Activated naive CD4-positive, alpha-beta T cell treated with Interleukin-2 at 50 U/mL for 16 hours (primary cell): Measurements from ENCODE around the gene C22orf31.

Experiments
- DNase-seq: peaks from one replicate; pipeline ENCODE4 v3.0.0-alpha.2; 2020

Gene C22orf31

DNA sequence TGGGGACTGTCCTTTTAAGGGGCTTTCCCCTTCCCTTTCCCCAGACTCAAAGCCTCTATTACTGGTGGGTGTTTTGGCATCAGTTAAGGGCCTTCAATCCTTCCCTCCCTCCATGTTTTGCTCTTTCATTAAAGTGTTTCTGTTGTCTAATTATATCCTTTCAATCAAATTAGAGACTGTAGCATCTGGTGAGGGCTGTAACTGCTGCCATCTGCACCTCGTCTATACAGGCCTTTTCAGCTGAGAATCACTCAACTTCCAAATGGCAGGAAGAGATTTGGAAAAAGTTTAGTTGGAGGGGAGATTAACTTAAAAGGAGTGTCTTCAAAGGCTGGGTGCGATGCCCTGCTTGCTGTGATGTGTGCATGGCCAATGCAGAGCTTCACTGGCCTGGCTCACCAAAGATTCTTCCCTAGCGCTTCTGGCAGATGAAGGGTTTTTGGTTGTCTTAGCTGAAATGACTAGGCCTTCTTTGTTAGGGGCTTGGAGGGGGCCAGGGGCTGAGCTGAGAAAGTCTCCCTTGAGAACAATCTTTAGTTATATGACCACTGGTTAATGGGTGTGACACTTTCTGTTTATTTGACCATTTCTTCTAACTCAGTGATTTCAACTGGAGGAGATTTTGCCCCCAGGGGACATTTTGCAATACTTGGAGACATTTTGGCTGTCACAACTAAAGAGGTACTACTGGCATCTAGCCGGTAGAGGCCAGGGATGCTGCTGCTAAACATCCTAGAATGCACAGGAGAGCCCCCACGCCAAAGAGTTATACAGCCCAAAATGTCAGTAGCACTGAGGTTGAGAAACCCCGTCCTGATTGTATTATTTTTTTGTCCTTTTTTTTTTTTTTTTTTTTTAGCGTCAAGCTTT lies 18.7 kb upstream of the C22orf31 start:
- no peak for DNase-seq

DNA sequence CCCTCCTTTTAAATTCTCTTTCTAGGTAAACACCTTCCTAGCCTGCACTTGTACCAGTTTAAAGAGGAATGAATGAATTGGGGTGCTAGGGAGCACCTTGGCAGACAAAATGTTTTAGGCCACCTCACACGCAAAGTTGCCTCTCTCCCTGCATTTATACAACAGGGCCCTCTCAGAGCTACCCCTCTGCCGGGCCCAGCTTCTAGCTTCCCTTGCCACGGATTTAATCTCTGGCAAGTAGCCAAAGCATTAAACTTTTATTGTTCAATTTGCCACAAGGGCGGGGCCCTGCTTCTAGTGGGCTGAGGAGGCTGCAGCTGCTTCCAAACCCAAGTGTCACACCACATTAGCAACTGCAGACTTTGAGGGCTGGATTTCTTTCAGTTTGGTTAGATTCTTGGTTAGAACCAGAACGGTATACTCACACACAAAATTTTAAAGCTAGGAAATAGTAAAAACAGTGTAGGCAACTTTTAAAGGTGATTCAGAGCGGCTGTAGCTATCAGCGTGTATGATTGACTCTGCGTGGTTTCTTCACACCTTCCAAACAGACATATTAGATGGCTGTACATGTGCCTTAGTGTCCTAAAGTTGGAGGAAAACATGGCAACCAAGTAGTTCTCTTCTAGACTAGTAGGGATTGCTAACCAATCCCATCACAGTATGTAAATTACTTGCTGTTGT lies 17.7 kb upstream of the C22orf31 start:
- no peak for DNase-seq

DNA sequence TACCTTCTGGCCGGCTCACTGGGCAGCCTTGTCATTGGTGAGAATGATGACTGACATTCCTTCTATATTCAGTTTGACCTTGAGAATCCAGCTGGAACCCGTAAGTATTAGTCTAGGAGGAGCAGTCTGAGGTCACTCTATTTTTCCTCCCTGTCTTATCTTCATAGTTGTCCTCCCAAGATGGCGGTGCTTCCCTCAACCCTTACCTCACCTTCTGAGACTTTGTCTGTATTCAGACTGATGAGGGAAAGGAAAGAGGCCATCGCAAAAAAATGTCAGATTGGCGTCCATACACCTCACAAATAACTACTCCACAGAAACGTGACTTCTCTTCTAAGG lies 17.2 kb upstream of the C22orf31 start:
- no peak for DNase-seq

DNA sequence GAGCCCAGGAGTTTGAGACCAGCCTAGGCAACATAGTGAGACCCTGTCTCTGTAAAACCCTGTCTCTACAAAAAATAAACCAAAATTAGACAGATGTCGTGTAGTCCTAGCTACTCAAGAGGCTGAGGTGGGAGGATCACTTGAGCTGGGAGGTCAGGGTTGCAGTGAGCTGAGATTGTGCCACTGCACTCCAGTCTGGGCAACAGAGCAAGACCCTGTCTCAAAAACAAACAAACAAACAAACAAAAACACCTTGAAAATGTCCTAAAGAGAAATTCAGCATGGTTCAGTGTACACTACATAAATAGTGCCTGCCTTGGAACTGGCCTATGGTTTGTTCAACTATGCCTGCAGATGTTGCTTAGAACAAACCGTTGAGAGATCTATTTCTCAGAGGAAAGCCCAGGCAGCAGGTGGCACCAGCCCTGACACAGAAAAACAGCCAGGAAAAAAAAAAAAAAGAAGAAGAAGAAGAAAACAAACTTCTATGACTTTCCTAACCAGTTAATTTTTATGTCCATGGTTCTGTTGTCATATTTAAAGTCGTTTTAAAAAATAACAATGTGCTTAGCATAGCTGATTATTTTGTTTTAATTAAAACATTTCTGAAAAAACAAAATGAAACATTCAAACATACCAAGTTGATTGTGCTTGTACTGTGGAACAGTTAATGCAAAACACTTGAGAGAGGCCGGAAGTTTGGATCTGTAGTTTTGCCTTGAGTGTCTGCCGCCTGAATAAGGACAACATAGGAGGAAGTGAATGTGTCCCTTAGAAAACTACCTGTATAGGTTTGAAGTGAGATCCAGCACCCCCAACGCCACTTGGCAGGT lies 16.6 kb upstream of the C22orf31 start:
- DNase-seq: no peak

DNA sequence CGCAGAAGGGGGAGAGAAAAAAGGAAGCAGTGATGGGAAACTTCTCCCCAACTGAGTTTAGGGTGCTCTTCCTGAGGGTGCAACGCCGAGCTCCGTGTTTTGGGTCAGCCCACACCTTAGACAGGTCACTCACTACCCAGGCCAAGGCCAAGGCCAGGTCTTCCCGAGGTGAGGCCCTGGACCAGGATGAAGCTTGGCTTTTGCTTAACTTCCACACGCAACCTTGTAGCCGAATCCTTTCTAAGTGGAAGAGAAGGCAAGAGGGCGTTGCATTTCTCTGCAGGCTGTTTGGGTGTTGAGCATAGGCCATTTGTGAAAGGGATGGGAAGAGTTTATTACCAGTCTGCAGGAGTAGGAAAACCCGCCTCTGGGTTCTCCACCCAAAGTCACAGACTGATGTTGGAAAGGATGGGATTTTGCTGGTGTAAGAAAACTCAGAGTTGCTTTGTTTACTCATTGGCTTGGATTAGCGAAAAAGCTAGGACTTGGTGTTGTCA lies 12.7 kb upstream of the C22orf31 start:
- no peak for DNase-seq

DNA sequence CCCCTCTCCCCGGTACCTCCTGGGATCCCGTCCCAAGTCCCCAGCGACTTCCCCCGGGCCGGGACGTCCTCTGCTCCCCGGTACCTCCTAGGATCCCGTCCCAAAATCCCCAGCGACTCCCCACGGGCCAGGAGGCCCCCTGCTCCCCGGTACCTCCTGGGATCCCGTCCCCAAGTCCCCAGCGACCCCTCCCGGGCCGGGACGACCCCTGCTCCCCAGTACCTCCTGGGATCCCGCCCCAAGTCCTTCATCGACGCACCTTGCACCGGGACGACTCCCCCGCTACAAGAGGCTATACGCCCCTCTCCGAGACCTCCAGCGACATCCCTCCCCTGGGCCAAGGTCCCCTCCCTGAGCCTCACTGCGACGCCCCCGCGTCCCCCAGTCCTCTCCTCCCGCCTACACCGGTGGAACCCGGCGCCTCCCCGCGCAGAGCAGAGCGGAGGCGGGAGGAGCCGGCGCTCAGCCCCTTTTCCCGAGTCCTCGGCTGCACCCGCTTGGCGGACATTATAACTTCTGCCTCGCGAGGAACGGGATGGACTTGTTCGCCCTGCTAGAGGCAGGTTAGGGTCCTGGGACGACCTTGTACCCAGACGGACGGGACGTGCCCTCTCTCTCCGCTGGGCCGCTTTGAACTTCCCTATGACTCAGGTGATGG lies 12.1 kb upstream of the C22orf31 start:
- peak; percentile 23 for DNase-seq

DNA sequence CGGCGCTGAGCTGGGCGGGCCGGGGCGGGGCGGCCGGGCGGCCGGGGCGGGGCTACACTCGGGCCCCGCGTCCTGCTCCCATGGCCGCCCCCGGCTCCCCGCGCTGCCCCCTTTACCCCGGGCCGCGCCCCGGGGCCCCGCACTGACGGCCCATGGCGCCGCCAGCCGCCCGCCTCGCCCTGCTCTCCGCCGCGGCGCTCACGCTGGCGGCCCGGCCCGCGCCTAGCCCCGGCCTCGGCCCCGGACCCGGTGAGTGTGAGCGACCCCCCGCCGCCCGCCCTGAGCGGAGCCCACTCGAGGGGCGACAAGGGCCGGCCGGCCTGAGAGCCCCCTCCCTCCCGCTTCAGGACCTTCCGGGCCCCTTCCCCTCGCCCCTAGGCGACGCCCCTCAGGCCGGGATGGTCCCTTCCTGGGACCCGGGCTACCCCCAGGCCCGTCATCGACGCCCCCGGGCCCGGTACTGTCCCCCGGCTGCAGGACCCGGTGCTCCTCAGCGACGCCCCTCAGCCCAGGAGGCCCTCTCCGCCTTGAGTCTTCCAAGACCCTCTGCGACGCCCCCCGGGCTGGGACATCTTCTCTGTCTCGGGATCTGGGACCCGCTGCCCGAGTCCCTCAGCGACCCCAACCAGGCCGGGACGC lies 11.5 kb upstream of the C22orf31 start, which contains the start of gene KREMEN1:
Gene KREMEN1 (plus strand): TSS at position 57 of the 639 bp plus-strand sequence. CDS start 96 bp downstream, at position 153.
- DNase-seq: no peak

DNA sequence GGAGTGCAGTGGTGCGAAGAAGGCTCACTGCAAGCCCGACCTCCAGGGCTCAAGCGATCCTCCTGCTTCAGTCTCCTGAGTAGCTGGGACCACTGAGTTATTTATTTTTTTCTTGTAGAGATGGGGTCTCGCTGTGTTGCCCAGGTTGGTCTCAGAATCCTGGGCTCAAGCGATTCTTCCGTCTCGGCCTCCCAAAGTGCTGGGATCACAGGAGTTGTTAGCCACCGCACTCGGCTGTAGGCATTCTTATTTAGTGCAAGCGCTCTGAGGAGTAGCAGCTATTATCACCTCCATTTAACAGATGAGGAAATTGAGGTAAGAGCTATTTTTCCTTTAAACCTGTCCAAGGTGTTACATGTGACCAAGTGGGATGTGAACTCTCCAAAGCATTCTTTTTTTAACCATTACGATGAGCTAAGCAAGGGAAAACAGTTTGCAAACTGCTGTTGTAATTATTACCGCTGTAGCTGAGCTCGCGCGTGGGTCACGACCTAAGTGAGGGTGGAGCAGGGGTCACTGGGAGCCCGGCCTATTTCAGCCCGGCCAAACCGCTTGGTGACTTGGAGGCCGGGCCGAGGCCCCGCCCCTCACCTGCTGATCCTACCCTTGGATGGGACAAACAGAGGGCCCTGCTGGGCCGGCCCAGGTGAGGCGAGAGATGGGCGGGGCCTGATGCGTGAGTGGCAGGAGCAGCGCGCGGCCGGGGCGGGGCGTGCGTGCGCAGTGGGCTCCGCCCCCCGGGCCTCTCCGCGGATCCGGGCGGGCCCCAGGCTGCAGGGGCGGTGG lies 10.8 kb upstream of the C22orf31 start:
- peak; percentile 83 for DNase-seq

DNA sequence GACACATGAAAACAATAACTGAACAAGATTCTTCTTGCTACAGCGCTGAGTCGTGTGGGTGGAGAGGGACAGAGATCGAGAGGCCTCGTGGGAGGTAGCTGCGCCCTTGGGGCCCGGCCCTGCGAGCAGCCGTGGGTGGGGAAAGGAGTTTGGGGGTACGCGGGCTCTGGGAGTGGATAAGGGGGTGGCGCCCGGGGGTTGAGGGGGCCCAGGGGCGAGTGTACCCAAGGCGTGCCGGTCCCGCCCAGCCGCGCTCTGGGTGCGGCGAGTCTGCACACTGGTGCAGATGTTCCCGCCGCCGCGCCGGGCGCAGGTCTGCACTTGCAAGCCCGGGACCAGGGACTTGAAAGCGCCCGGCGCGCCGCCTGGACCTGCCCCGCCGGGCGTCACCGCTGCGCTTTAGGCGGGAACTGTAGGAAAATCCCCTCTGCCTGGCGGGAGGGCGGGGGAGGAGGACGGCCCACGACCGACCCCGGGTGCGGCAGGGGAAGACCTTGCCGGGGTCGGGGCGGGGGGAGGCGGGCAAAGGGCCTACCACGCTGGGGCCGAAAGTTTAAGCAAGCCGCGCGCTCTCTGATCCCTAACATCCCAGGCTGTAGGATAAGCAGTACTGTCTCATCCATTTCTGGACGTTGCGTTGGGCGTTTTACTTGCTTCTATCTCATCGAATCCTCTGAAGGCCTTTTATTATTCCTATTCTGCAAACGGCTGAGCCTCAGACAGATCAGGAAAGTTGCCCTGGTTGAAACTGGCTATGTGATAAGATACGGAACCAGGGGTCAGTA lies 9.8 kb upstream of the C22orf31 start:
- DNase-seq: peak; percentile 28

DNA sequence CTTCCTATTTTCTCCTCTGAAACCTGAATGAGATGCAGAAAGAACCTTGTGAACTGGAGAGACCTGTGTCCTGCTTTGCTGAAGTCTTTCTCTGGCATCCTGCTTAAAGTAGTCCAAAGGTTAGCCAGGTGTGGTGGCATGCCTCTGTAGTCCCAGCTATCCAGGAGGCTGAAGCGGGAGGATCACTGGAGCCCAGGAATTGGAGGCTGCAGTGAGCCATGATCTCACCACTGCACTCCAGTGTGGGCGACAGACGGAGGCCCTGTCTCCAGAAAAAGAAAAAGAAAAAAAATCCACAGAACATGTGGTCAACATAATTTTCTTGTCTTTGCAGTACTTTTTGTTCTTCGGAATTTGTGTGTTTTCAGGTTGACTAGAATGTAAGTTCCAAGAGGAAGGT lies 8.9 kb upstream of the C22orf31 start:
- DNase-seq: no peak

DNA sequence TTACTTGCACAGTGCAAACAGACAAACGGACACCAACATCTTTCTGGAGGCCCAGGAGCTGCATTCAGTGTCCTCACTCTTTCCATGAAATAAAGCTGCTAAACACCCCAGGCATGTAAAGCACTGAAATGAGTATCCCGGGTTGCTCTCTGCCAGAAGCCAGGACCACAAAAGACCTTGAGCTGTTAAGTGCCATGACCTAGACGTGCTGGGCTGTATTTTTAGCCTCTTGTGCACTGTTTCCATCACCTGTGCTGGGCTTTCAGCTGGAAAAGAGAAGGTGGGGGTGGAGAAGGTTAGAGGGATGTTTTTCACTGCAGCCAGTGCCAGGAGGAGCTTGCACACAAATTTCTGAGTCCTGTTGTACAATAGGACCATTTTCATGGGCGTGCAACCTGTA lies 7.8 kb upstream of the C22orf31 start:
- DNase-seq: no peak

DNA sequence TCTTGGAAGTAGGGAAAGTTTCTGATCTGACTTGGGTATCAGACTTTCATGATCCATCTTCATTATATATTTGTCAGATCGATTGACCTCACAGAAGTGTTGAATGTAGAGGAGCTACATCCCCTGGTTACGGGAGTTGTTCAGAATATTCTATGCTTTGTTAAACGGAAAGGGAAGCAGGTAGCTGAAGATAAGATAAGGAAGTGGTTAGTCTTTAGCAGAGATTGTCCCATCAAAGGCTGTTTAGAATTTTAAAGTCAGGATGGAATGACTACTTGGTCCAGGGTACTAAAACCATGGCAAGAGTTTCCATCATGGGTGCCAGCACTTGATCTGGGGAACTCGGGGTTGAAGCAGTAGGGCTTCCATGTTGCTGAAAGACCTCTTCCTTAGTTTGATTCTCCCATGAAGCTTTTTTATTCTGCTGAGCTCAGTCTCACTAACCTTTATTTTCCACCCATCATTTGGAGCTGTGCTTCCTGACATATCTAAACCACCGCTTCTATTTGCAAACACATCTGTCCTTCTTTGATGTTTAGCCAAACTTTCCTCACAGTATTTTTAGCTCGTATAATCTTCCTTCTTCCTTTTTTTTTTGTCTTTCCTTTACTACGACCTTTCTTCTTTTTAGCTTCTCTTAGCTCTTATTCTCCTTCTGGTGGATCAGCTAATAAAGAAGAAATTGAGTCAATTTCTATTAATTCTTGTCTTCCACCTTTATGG lies 4.0 kb upstream of the C22orf31 start:
- DNase-seq: no peak

DNA sequence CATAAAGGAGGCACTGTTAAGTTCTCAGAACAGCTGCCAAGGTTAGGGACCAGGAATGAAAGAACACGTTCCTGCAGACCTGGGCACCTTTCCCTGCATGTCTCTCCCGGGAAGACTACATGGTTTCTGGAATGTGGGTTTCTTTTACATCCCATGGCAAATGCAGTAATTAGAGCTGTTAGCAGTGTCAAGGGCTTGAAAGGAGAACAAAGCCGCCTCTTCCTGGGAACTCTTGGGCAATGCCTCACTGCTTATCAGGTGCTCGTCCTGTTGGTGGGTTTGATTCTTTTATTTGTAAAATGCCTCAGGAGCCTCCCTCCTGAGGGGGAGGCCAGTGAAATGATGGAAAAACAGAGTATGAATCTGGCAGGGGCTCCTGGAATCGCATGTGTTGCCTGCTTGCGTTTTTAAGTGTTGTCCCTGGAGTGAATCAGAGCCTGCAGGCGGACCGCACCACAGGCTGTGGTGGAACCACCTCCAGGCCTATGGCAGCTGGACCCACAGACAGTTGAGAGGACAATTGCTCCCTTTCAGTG lies 723 bp upstream of the C22orf31 start:
- no peak for DNase-seq

DNA sequence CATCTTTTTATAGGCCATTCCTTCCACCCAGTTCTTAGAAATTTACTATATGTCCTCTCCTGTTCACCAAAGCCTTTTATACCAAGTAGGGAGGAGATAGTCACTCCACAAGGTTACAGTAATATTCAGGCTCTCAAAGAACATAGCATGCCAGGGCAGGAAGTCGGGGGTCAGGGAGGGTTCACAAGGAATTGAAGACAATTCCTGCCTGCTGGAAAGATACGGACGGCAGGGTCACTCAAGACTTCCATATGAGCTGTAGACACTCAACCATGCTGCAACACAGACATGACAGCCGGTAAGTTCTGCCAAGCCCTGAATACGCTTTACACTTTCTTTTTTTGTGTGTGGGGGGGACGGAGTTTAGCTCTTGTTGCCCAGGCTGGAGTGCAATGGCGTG lies 700 bp downstream of the C22orf31 start:
- DNase-seq: no peak

DNA sequence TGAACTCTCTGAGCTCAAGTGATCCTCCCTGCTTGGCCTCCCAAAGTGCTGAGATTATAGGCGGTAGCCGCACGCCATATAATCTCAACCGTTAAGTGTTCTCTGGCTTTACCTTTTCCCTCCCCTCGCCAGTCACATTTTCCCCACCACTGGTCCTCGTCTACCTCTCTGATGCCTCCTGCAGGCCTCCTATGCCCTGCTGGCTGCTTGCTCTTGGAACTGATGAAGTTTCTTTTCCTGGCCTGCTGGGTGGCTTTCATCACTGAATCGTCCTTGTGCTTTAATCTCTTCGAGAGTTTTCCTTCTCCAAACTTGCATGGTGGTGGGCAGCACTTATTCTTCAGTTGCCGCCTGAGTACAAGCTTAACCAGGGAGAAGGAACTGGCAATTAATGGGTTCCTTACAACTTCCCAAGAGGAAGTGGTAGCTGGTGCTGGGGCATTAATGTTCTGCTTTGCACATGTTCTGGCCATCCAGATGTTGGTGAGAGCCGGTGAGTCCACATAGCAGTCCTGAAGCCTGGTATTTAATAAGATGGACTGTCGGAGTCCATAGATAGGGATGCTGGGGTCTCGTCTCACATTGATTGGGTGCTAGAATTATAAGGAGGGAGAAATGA lies 1.3 kb downstream of the C22orf31 start:
- no peak for DNase-seq

DNA sequence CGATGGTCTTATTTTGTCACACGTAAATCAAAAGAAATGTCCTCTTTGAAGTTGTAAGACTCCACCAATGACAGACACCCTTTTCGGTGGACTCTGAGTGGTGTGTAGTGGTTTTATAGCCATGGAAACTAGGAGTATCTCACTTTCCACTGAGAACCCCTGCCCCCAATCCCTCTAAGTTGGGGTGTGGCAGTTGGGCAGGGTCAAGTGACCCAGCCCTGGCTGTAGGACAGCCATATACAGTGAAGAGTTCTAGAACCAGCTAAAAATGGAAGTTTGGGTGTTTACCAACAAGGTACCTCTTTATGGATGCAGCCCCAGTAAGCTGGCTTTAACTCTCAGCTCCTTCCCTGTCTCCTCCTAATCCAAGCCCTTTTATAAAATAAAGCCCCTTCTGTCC lies 5.2 kb downstream of the C22orf31 start:
- DNase-seq: no peak

DNA sequence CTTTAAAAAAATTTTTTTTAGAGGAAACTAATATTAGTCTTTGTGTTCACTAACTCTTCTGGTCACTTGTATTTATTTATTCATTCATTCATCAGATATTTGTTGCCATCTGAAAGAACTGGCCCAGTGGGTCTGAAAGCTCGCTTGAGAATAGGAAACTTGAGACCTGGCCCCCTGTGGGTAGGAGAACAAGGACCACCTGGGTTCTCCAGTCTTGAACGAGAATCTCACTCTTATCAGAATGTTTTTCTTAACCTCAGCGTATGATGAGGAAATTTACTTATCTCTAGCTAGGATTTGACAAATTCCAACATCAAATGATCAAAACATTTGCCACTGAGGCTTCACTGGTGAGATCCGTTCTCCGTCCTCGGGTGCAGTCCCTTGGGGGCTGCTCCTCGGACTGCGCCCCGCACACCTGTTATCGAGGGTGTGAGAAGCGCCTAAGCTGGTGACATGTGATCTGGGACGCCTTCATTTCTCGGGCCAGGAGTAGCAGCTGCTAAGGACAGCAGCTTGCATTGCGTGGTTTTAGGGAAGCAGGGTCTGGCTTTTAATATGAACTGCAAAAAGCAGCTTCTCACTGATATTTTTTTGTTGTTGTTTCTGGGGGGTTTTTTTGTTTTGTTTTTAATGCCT lies 6.3 kb downstream of the C22orf31 start:
- DNase-seq: no peak

DNA sequence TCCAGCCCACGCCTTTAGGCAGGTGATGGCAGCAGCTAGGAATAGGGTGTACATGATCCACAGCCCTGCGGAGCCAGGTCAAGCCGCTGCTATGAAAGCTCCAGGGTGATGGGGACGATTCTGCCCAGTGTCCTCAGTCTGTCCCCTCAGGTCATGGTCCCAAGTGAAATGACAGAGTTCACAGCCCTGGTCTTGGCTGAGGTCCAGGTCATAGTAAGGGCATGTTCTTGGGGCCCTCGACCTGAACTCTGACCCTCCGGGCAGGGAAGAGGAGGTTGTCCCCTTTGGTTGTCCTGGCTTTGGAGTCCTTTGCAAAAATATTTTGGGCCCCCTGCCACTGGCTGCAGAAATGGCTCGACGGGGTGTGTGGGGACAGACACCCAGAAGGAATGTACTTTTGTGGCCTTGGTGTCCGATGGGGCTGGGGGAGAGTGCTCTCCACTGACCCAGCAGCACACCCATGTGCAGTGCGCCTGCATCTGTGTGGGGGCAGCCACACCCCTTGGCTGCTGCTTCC lies 7.3 kb downstream of the C22orf31 start:
- no peak for DNase-seq
